AG08396 (cell line): ENCODE measurements around the gene KCMF1.
"Not testable (repeated sequence)": the region's sequence is repeated elsewhere in the genome, so short reads cannot be mapped to it uniquely, and the experiment has no call there.

Experiments
- DNase-seq: peaks from one replicate; pipeline ENCODE4 v3.0.0; 2012; ENCODE audit warnings: low spot score, mixed read lengths

The KCMF1 gene

GRCh38 chr2:84970868-84971509, at the start of gene KCMF1:
TSS of gene KCMF1 (plus strand) at chr2:84971161. CDS start at chr2:84971452, 291 bp downstream.
- peak; percentile 92 for DNase-seq

- no peak for DNase-seq
Measured at GRCh38 chr2:84923009-84923408, 48.0 kb upstream of the KCMF1 start.

GRCh38 chr2:84924173-84925106, 46.5 kb upstream of the KCMF1 start:
- DNase-seq, result no peak

GRCh38 chr2:84925336-84925723, 45.6 kb upstream of the KCMF1 start:
- DNase-seq, result no peak

GRCh38 chr2:84925724-84926376, 45.1 kb upstream of the KCMF1 start:
- DNase-seq, result peak; percentile 72

GRCh38 chr2:84927275-84927627, 43.7 kb upstream of the KCMF1 start:
- no peak for DNase-seq

- no peak for DNase-seq
Measured at GRCh38 chr2:84931384-84931821, 39.6 kb upstream of the KCMF1 start.

GRCh38 chr2:84938194-84938879, 32.6 kb upstream of the KCMF1 start:
- DNase-seq, result no peak

- no peak for DNase-seq
Measured at GRCh38 chr2:84939426-84940087, 31.4 kb upstream of the KCMF1 start.

- DNase-seq, result no peak
Measured at GRCh38 chr2:84940088-84940470, 30.9 kb upstream of the KCMF1 start.

GRCh38 chr2:84940831-84941412, 30.0 kb upstream of the KCMF1 start:
- DNase-seq, result no peak

GRCh38 chr2:84942166-84942565, 28.8 kb upstream of the KCMF1 start:
- no peak for DNase-seq

GRCh38 chr2:84942964-84943421, 28.0 kb upstream of the KCMF1 start:
- no peak for DNase-seq

- no peak for DNase-seq
Measured at GRCh38 chr2:84944295-84944909, 26.6 kb upstream of the KCMF1 start.

GRCh38 chr2:84945838-84946203, 25.1 kb upstream of the KCMF1 start:
- DNase-seq, result not testable (repeated sequence)

GRCh38 chr2:84946204-84947009, 24.6 kb upstream of the KCMF1 start:
- DNase-seq, result peak; percentile 67

- no peak for DNase-seq
Measured at GRCh38 chr2:84947010-84947593, 23.9 kb upstream of the KCMF1 start.

- DNase-seq, result no peak
Measured at GRCh38 chr2:84953535-84953934, 17.4 kb upstream of the KCMF1 start.

GRCh38 chr2:84954329-84954728, 16.6 kb upstream of the KCMF1 start:
- DNase-seq, result no peak
